H9 (cell line): ENCODE measurements around the gene SMC4. TPM values are rescaled to one million over a fixed set of nuclear protein-coding genes. Genes with fewer than 3 reads are reported as not detected.

Experiments used
- DNase-seq: peaks from one replicate; pipeline ENCODE4 v3.0.0-alpha.2; 2017
- H2AFZ ChIP-seq: one replicate; pipeline ENCODE4 v1.6.1; 2013; ENCODE audit warnings: mild to moderate bottlenecking, low read length, control low read depth, moderate library complexity
- H2AK5ac ChIP-seq: 2 replicates; pipeline ENCODE4 v1.6.1; 2013; ENCODE audit warnings: low read length, control low read depth, mixed read lengths; ENCODE audit not compliant: insufficient read length
- H2BK120ac ChIP-seq: one replicate; pipeline ENCODE4 v1.6.1; 2013; ENCODE audit warnings: low read depth, mild to moderate bottlenecking, low read length, control low read depth, inconsistent platforms; ENCODE audit not compliant: poor library complexity, severe bottlenecking
- H2BK12ac ChIP-seq: 2 replicates; pipeline ENCODE4 v1.6.1; 2013; ENCODE audit warnings: low read length, control low read depth, mixed read lengths, low read depth; ENCODE audit not compliant: insufficient read length
- H2BK15ac ChIP-seq: 2 replicates; pipeline ENCODE4 v1.6.1; 2013; ENCODE audit warnings: low read depth, low read length, control low read depth
- H2BK20ac ChIP-seq: one replicate; pipeline ENCODE4 v1.6.1; 2013; ENCODE audit warnings: low read depth, mild to moderate bottlenecking, low read length, control low read depth, inconsistent platforms; ENCODE audit not compliant: poor library complexity, severe bottlenecking
- H2BK5ac ChIP-seq: 2 replicates; pipeline ENCODE4 v1.6.1; 2013; ENCODE audit warnings: low read length, control low read depth, mixed read lengths; ENCODE audit not compliant: insufficient read length
- H3K14ac ChIP-seq: 2 replicates; pipeline ENCODE4 v1.6.1; 2013; ENCODE audit warnings: low read length, control low read depth; ENCODE audit not compliant: insufficient read depth
- H3K18ac ChIP-seq: 2 replicates; pipeline ENCODE4 v1.6.1; 2013; ENCODE audit warnings: low read depth, mild to moderate bottlenecking, mixed read lengths, low read length, control low read depth; ENCODE audit not compliant: insufficient read length
- H3K23ac ChIP-seq: 2 replicates; pipeline ENCODE4 v1.6.1; 2013; ENCODE audit warnings: low read length, control low read depth, mixed read lengths, low read depth; ENCODE audit not compliant: insufficient read length
- H3K23me2 ChIP-seq: 2 replicates; pipeline ENCODE4 v1.6.1; 2013; ENCODE audit warnings: low read depth, mild to moderate bottlenecking, mixed read lengths, low read length, control low read depth; ENCODE audit not compliant: insufficient read length, poor library complexity, severe bottlenecking
- H3K27ac ChIP-seq: 2 replicates; pipeline ENCODE4 v1.5.1; 2013; ENCODE audit warnings: low read length, control low read depth, mixed read lengths, low read depth; ENCODE audit not compliant: insufficient read length
- H3K27me3 ChIP-seq: 2 replicates; pipeline ENCODE4 v1.6.1; 2013; ENCODE audit warnings: low read length, control low read depth, inconsistent platforms; ENCODE audit not compliant: insufficient read depth
- H3K4ac ChIP-seq: 2 replicates; pipeline ENCODE4 v1.6.1; 2013; ENCODE audit warnings: low read depth, mild to moderate bottlenecking, control low read depth, inconsistent platforms, low read length, moderate library complexity
- H3K4me1 ChIP-seq: 2 replicates; pipeline ENCODE4 v1.6.1; 2013; ENCODE audit warnings: low read length, control low read depth, inconsistent platforms; ENCODE audit not compliant: insufficient read depth
- H3K4me2 ChIP-seq: 2 replicates; pipeline ENCODE4 v1.6.1; 2013; ENCODE audit warnings: low read length, control low read depth, mixed read lengths; ENCODE audit not compliant: insufficient read length, insufficient read depth
- H3K56ac ChIP-seq: 2 replicates; pipeline ENCODE4 v1.6.1; 2013; ENCODE audit warnings: low read depth, mild to moderate bottlenecking, mixed read lengths, low read length, control low read depth; ENCODE audit not compliant: insufficient read length
- H3K79me1 ChIP-seq: 2 replicates; pipeline ENCODE4 v1.6.1; 2013; ENCODE audit warnings: low read depth, mild to moderate bottlenecking, moderate library complexity, low read length, control low read depth, inconsistent platforms; ENCODE audit not compliant: insufficient read depth, poor library complexity, severe bottlenecking
- H3K79me2 ChIP-seq: 2 replicates; pipeline ENCODE4 v1.6.1; 2013; ENCODE audit warnings: low read length, control low read depth, inconsistent platforms; ENCODE audit not compliant: insufficient read depth
- H3K9ac ChIP-seq: 2 replicates; pipeline ENCODE4 v1.6.1; 2013; ENCODE audit warnings: low read length, control low read depth, mixed read lengths; ENCODE audit not compliant: insufficient read length; ENCODE audit errors: extremely low read depth
- H3K9me3 ChIP-seq: one replicate; pipeline ENCODE4 v1.6.1; 2013; ENCODE audit warnings: low read depth, low read length, inconsistent platforms; ENCODE audit not compliant: control insufficient read depth
- H3T11ph ChIP-seq: one replicate; pipeline ENCODE4 v1.6.1; 2013; ENCODE audit warnings: mild to moderate bottlenecking, low read length, control low read depth, inconsistent platforms
- H4K20me1 ChIP-seq: one replicate; pipeline ENCODE4 v1.6.1; 2013; ENCODE audit not compliant: control insufficient read depth, insufficient read length, insufficient read depth
- H4K5ac ChIP-seq: 2 replicates; pipeline ENCODE4 v1.6.1; 2013; ENCODE audit warnings: low read depth, mild to moderate bottlenecking, mixed read lengths, low read length, control low read depth; ENCODE audit not compliant: insufficient read length
- H4K8ac ChIP-seq: replicated peaks from 2 replicates; pipeline ENCODE4 v1.6.1; 2013; ENCODE audit warnings: low read length, control low read depth, mixed read lengths, low read depth; ENCODE audit not compliant: insufficient read length
- H4K91ac ChIP-seq: 2 replicates; pipeline ENCODE4 v1.6.1; 2013; ENCODE audit warnings: low read depth, mild to moderate bottlenecking, moderate library complexity, mixed read lengths, low read length, control low read depth; ENCODE audit not compliant: insufficient read length
- H3K27ac Mint-ChIP-seq, 3 experiments: 2 replicates in 2 of 3; 3 replicates in 1 of 3; pipeline ENCODE4 v1.8.0; 2020 to 2021; ENCODE audit warnings: mixed read lengths in 3 of 3, mild to moderate bottlenecking in 1 of 3, moderate library complexity in 1 of 3
- H3K27me3 Mint-ChIP-seq: 2 replicates; pipeline ENCODE4 v1.8.0; 2021; ENCODE audit warnings: low read depth, mild to moderate bottlenecking, moderate library complexity, mixed read lengths
- H3K36me3 Mint-ChIP-seq, 3 experiments: 2 replicates in 2 of 3; 3 replicates in 1 of 3; pipeline ENCODE4 v1.8.0; 2020 to 2021; ENCODE audit warnings: low read depth in 3 of 3, mixed read lengths in 3 of 3; ENCODE audit not compliant: insufficient read depth in 1 of 3
- H3K4me1 Mint-ChIP-seq, 2 experiments: 2 replicates each; pipeline ENCODE4 v1.8.0; 2020; ENCODE audit warnings: mixed read lengths in 2 of 2
- H3K4me3 Mint-ChIP-seq, 2 experiments: 2 replicates in 1 of 2; 3 replicates in 1 of 2; pipeline ENCODE4 v1.8.0; 2020 to 2021; ENCODE audit warnings: mild to moderate bottlenecking in 2 of 2, mixed read lengths in 2 of 2, moderate library complexity in 1 of 2
- H3K9me3 Mint-ChIP-seq, 2 experiments: 2 replicates in 1 of 2; 3 replicates in 1 of 2; pipeline ENCODE4 v1.8.0; 2020; ENCODE audit warnings: mild to moderate bottlenecking in 2 of 2, mixed read lengths in 2 of 2, moderate library complexity in 1 of 2
- CTCF ChIP-seq: fragments of 200-600 bp; sonication (generic); conservative IDR thresholded peaks from 3 replicates; pipeline ENCODE4 v1.8.0; 2021; ENCODE audit warnings: antibody characterized with exemption, mild to moderate bottlenecking
- WGBS: extraction: QIAGEN DNeasy Blood & Tissue Kit; methylation state at CpG from one replicate; pipeline ENCODE4 v1.1.7; 2013; ENCODE audit warnings: missing lambda C conversion rate, low lambda C conversion rate, mixed read lengths; ENCODE audit not compliant: insufficient read length; ENCODE audit errors: extremely low coverage; 5-methylcytosine and 5-hydroxymethylcytosine counted together
- total RNA-seq: library from RNA; stranded (reverse); gene quantifications from 2 replicates; pipeline ENCODE4 v1.2.1, GENCODE V29; 2021

Gene SMC4
- total RNA-seq, 1 experiment from 2014 or later, result 130 TPM

GRCh38 chr3:160435095-160435494 lies 35.6 kb downstream of the SMC4 start:
- no peak overlapping the region for H2BK12ac ChIP-seq
- H2AFZ ChIP-seq, result no peak overlapping the region
- Mint-ChIP-seq H3K27me3 (no peaks in the 10 kb centered on the region; the same call in 1 of the 2 replicates), H3K27ac (no peak overlapping the region), H3K4me3 (no peak overlapping the region), H3K4me1 (peaks cover 14 to 15% of the 10 kb centered on the region in 2 experiments; a peak in 2 of 4 replicates), H3K36me3 (peaks cover 38 to 81% (median 70%) of the 10 kb centered on the region in 3 experiments; a peak in 6 of 7 replicates), H3K9me3 (no peaks in the 10 kb centered on the region)
- H2BK120ac ChIP-seq, result no peak overlapping the region
- no peak overlapping the region for H3K56ac ChIP-seq
- H2BK15ac ChIP-seq, result no peak overlapping the region
- no peak overlapping the region for H2AK5ac ChIP-seq
- H3K27me3 ChIP-seq, result no peaks in the 10 kb centered on the region
- WGBS, result no CpG with 5 or more reads among the region's 2 CpGs
- DNase-seq, result no peak
- no peaks in the 10 kb centered on the region for H3K4me1 ChIP-seq
- no peak overlapping the region for H2BK20ac ChIP-seq
- no peak overlapping the region for H3K9ac ChIP-seq
- TF ChIP-seq CTCF, result no peak
- no peak overlapping the region for H2BK5ac ChIP-seq
- no peak overlapping the region for H3T11ph ChIP-seq
- H3K79me2 ChIP-seq, result peaks cover 4% of the 10 kb centered on the region; the same call in 1 of the 2 replicates
- H3K4me2 ChIP-seq, result no peak overlapping the region
- H4K5ac ChIP-seq, result no peak overlapping the region
- no peaks in the 10 kb centered on the region for H3K23me2 ChIP-seq
- H3K14ac ChIP-seq, result no peak overlapping the region
- H3K18ac ChIP-seq, result no peak overlapping the region
- H3K4ac ChIP-seq, result no peak overlapping the region
- H3K9me3 ChIP-seq, result no peaks in the 10 kb centered on the region
- H4K91ac ChIP-seq, result no peak overlapping the region
- peaks cover 7% of the 10 kb centered on the region for H3K79me1 ChIP-seq
- H3K27ac ChIP-seq, result no peak overlapping the region
- H4K8ac ChIP-seq, result no peak overlapping the region
- H4K20me1 ChIP-seq, result no peaks in the 10 kb centered on the region
- H3K23ac ChIP-seq, result no peak overlapping the region
